ENCODE data around the gene PIK3R6.

GRCh38 chr17:8883353-8883752, 15.9 kb upstream of the PIK3R6 start:
- TF ChIP-seq POLR2A (IDR thresholded peaks at IDR 0.05) (no peak), POLR2AphosphoS5 (IDR thresholded peaks at IDR 0.05) (no peak)
- TF ChIP-seq, protein P1, sequence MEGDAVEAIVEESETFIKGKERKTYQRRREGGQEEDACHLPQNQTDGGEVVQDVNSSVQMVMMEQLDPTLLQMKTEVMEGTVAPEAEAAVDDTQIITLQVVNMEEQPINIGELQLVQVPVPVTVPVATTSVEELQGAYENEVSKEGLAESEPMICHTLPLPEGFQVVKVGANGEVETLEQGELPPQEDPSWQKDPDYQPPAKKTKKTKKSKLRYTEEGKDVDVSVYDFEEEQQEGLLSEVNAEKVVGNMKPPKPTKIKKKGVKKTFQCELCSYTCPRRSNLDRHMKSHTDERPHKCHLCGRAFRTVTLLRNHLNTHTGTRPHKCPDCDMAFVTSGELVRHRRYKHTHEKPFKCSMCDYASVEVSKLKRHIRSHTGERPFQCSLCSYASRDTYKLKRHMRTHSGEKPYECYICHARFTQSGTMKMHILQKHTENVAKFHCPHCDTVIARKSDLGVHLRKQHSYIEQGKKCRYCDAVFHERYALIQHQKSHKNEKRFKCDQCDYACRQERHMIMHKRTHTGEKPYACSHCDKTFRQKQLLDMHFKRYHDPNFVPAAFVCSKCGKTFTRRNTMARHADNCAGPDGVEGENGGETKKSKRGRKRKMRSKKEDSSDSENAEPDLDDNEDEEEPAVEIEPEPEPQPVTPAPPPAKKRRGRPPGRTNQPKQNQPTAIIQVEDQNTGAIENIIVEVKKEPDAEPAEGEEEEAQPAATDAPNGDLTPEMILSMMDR (IDR thresholded peaks at IDR 0.05), result no peak
